Muscle of arm (tissue), 14 donors: Measurements from ENCODE around the gene ZC3H7A. TPM values are rescaled to one million over a fixed set of nuclear protein-coding genes. Genes with fewer than 3 reads are reported as not detected.
"Not testable (repeated sequence)": the region's sequence is repeated elsewhere in the genome, so short reads cannot be mapped to it uniquely, and the experiment has no call there.

ENCODE experiments used
- DNase-seq: peaks from one replicate; pipeline ENCODE4 v3.0.0-alpha.2; 2013
- long read RNA-seq, 11 donors: transcript quantifications; one replicate each; lab custom pipeline, GENCODE V29; 2026
- polyA plus RNA-seq, 12 donors: library from polyadenylated mRNA; unstranded; fragments of 120-200 nt; gene quantifications; one replicate each; pipeline ENCODE4 v1.2.1, GENCODE V29; 2013; ENCODE audit not compliant: insufficient read length in 12 of 12

Gene ZC3H7A
- 10 to 100 TPM in 11 of 12 donors, not detected in 1; 38.5 to 91.9 (median 50.7) TPM for polyA plus RNA-seq
- long read RNA-seq, donor 1, partial matches to known transcripts: 0 of 12 reads
- long read RNA-seq, donor 1, other reads (novel, unspliced or antisense): 0 of 12 reads
- long read RNA-seq, donor 2, partial matches to known transcripts: 0 of 5 reads
- long read RNA-seq, donor 2, other reads (novel, unspliced or antisense): 0 of 5 reads
- long read RNA-seq, donor 3, partial matches to known transcripts: 0 of 4 reads
- long read RNA-seq, donor 3, other reads (novel, unspliced or antisense): 0 of 4 reads
- long read RNA-seq, donor 4, partial matches to known transcripts: 0 of 1 reads
- long read RNA-seq, donor 4, other reads (novel, unspliced or antisense): 0 of 1 reads
- long read RNA-seq, donor 5, partial matches to known transcripts: 0 of 3 reads
- long read RNA-seq, donor 5, other reads (novel, unspliced or antisense): 0 of 3 reads
- long read RNA-seq, donor 6, partial matches to known transcripts: 0 of 6 reads
- long read RNA-seq, donor 6, other reads (novel, unspliced or antisense): 0 of 6 reads
- long read RNA-seq, donor 7, partial matches to known transcripts: 0 of 2 reads
- long read RNA-seq, donor 7, other reads (novel, unspliced or antisense): 0 of 2 reads
- long read RNA-seq, donor 8, partial matches to known transcripts: 5 of 10 reads
- long read RNA-seq, donor 8, other reads (novel, unspliced or antisense): 0 of 10 reads
- long read RNA-seq, donor 9, partial matches to known transcripts: 0 of 2 reads
- long read RNA-seq, donor 9, other reads (novel, unspliced or antisense): 0 of 2 reads
- long read RNA-seq, donor 10, partial matches to known transcripts: 0 of 3 reads
- long read RNA-seq, donor 10, other reads (novel, unspliced or antisense): 0 of 3 reads
- long read RNA-seq, donor 11, partial matches to known transcripts: 0 of 5 reads
- long read RNA-seq, donor 11, other reads (novel, unspliced or antisense): 0 of 5 reads

- DNase-seq: peak; percentile 97
Observed at GRCh38 chr16:11797166-11797956, at the start of gene ZC3H7A. ZC3H7A (minus strand) TSS chr16:11797258; CDS start chr16:11782354, 14,904 bp downstream.

- DNase-seq: no peak
Observed at GRCh38 chr16:11844499-11844898, 47.4 kb upstream of the ZC3H7A start.

- no peak for DNase-seq
Observed at GRCh38 chr16:11843861-11844260, 46.8 kb upstream of the ZC3H7A start.

- no peak for DNase-seq
Observed at GRCh38 chr16:11843206-11843605, 46.1 kb upstream of the ZC3H7A start.

GRCh38 chr16:11841026-11841425, 44.0 kb upstream of the ZC3H7A start:
- no peak for DNase-seq

GRCh38 chr16:11836650-11837244, 39.7 kb upstream of the ZC3H7A start:
- no peak for DNase-seq

- no peak for DNase-seq
Observed at GRCh38 chr16:11835891-11836649, 39.0 kb upstream of the ZC3H7A start.

- no peak for DNase-seq
Observed at GRCh38 chr16:11835309-11835708, 38.3 kb upstream of the ZC3H7A start.

- DNase-seq: no peak
Observed at GRCh38 chr16:11833951-11834695, 37.1 kb upstream of the ZC3H7A start.

GRCh38 chr16:11828696-11829095, 31.6 kb upstream of the ZC3H7A start:
- DNase-seq: no peak

GRCh38 chr16:11825520-11826165, 28.6 kb upstream of the ZC3H7A start:
- DNase-seq: not testable (repeated sequence)

GRCh38 chr16:11824362-11824761, 27.3 kb upstream of the ZC3H7A start:
- DNase-seq: no peak

GRCh38 chr16:11823645-11824044, 26.6 kb upstream of the ZC3H7A start:
- DNase-seq: not testable (repeated sequence)

- DNase-seq: no peak
Observed at GRCh38 chr16:11819798-11820197, 22.7 kb upstream of the ZC3H7A start.

GRCh38 chr16:11818970-11819369, 21.9 kb upstream of the ZC3H7A start:
- not testable (repeated sequence) for DNase-seq

GRCh38 chr16:11816123-11816522, 19.1 kb upstream of the ZC3H7A start:
- DNase-seq: no peak

- DNase-seq: not testable (repeated sequence)
Observed at GRCh38 chr16:11814800-11815199, 17.7 kb upstream of the ZC3H7A start.

GRCh38 chr16:11806721-11807120, 9.7 kb upstream of the ZC3H7A start:
- DNase-seq: no peak

- DNase-seq: no peak
Observed at GRCh38 chr16:11805556-11805955, 8.5 kb upstream of the ZC3H7A start.
